B cell (primary cell): ENCODE results near the gene PEX14. TPM values are rescaled to one million over a fixed set of nuclear protein-coding genes. Genes with fewer than 3 reads are reported as not detected.

ENCODE experiments used
- ATAC-seq: fragments of 200-7000 bp; cut with Tn5 transposase; one replicate; pipeline ENCODE4 v1.10.0; 2021; ENCODE audit warnings: low read depth, mild to moderate bottlenecking, moderate number of reproducible peaks, moderate library complexity
- CTCF ChIA-PET: fragments of 350-600 bp; sonication (Branson Sonifier 250); formaldehyde crosslinking; loops from one replicate; lab custom pipeline; 2021; ENCODE audit warnings: antibody characterized with exemption, inconsistent platforms; lab: Charles Lee
- POLR2A ChIA-PET: fragments of 350-600 bp; sonication (Branson Sonifier 250); formaldehyde crosslinking; loops from one replicate; lab custom pipeline; 2021; ENCODE audit warnings: antibody characterized with exemption; lab: Charles Lee
- DNase-seq: peaks from one replicate; pipeline ENCODE4 v3.0.0; 2013
- H2AFZ ChIP-seq: 2 replicates; pipeline ENCODE4 v1.6.1; 2012; ENCODE audit warnings: mild to moderate bottlenecking, low read depth, low read length; ENCODE audit not compliant: insufficient read depth, poor library complexity, severe bottlenecking
- H3K27ac ChIP-seq, 2 donors: 1 replicate in 1 of 2; 2 replicates in 1 of 2; pipeline ENCODE4 v1.5.1; 2012 to 2013; ENCODE audit warnings: low read length in 2 of 2, mild to moderate bottlenecking in 2 of 2, moderate library complexity in 1 of 2
- H3K27me3 ChIP-seq, 4 experiments: fragments of 200-600 bp in 1 of 4; sonication (generic) in 1 of 4; replicated peaks in 1 of 4; 1 replicate in 2 of 4; 2 replicates in 2 of 4; pipeline versions ENCODE4 v1.6.1 to v1.7.0; 2013 to 2016; ENCODE audit warnings: low read length in 3 of 4, mild to moderate bottlenecking in 2 of 4, mixed read lengths in 1 of 4, moderate library complexity in 1 of 4; ENCODE audit not compliant: insufficient read depth in 4 of 4, control insufficient read depth in 3 of 4; ENCODE audit errors: control extremely low read depth in 1 of 4
- H3K36me3 ChIP-seq, 2 experiments: replicated peaks in 1 of 2; 1 replicate in 1 of 2; 2 replicates in 1 of 2; pipeline versions ENCODE4 v1.6.1 to v1.7.1; 2013; ENCODE audit warnings: low read length in 1 of 2; ENCODE audit not compliant: insufficient read depth in 2 of 2, control insufficient read depth in 1 of 2; ENCODE audit errors: control extremely low read depth in 1 of 2, extremely low read depth in 1 of 2
- H3K4me1 ChIP-seq, 2 donors: fragments of 200-600 bp in 1 of 2; sonication (generic) in 1 of 2; 1 replicate in 1 of 2; 2 replicates in 1 of 2; pipeline versions ENCODE4 v1.5.1 to v1.6.1; 2013 to 2017; ENCODE audit warnings: low read length in 2 of 2; ENCODE audit not compliant: control insufficient read depth in 2 of 2, insufficient read depth in 2 of 2
- H3K4me2 ChIP-seq: replicated peaks from 2 replicates; pipeline ENCODE3; 2012; ENCODE audit warnings: mild to moderate bottlenecking, low read depth, low read length; ENCODE audit not compliant: poor library complexity, severe bottlenecking
- H3K4me3 ChIP-seq, 5 experiments: fragments of 200-600 bp in 1 of 5; sonication (generic) in 1 of 5; 1 replicate in 3 of 5; 2 replicates in 2 of 5; pipeline versions ENCODE4 v1.5.1 to v1.7.0; 2011 to 2016; ENCODE audit warnings: low read length in 4 of 5, mild to moderate bottlenecking in 4 of 5, low read depth in 2 of 5, control low read depth in 1 of 5, moderate library complexity in 1 of 5; ENCODE audit not compliant: insufficient read depth in 1 of 5; ENCODE audit errors: control extremely low read depth in 1 of 5, extremely low read depth in 1 of 5
- H3K79me2 ChIP-seq: fragments of 200-600 bp; sonication (generic); one replicate; pipeline ENCODE4 v1.6.0; 2016; ENCODE audit warnings: low read length; ENCODE audit not compliant: control insufficient read depth, insufficient read depth
- H3K9ac ChIP-seq: fragments of 200-600 bp; sonication (generic); 2 replicates; pipeline ENCODE4 v1.6.1; 2017; ENCODE audit warnings: mild to moderate bottlenecking, low read length, moderate library complexity
- H3K9me3 ChIP-seq, 3 donors: one replicate each; pipeline versions ENCODE4 v1.6.1 to v1.7.1; 2013; ENCODE audit warnings: low read length in 2 of 3; ENCODE audit not compliant: control insufficient read depth in 2 of 3, insufficient read depth in 1 of 3; ENCODE audit errors: control extremely low read depth in 1 of 3
- H4K20me1 ChIP-seq: 2 replicates; pipeline ENCODE4 v1.6.0; 2012; ENCODE audit warnings: mild to moderate bottlenecking, low read length; ENCODE audit not compliant: insufficient read depth, control insufficient read depth, poor library complexity, severe bottlenecking
- H3K27ac Mint-ChIP-seq: one replicate; pipeline ENCODE4 v1.8.0; 2021; ENCODE audit warnings: mixed read lengths
- H3K27me3 Mint-ChIP-seq: one replicate; pipeline ENCODE4 v1.8.0; 2021; ENCODE audit warnings: mixed read lengths
- H3K4me1 Mint-ChIP-seq: one replicate; pipeline ENCODE4 v1.8.0; 2021; ENCODE audit warnings: mixed read lengths
- H3K4me3 Mint-ChIP-seq: one replicate; pipeline ENCODE4 v1.8.0; 2021; ENCODE audit warnings: mixed read lengths
- H3K9me3 Mint-ChIP-seq: one replicate; pipeline ENCODE4 v1.8.0; 2022; ENCODE audit warnings: mixed read lengths; ENCODE audit not compliant: insufficient read depth
- CTCF ChIP-seq: fragments of 200-600 bp; IDR thresholded peaks from one replicate; pipeline ENCODE4 v1.8.0; 2022; ENCODE audit warnings: antibody characterized with exemption, mild to moderate bottlenecking
- EZH2 ChIP-seq: IDR thresholded peaks from 2 replicates; pipeline ENCODE4 v1.6.1; 2012; ENCODE audit warnings: borderline replicate concordance, low read depth, mild to moderate bottlenecking, moderate library complexity, low read length; ENCODE audit not compliant: insufficient read depth, poor library complexity, severe bottlenecking
- WGBS: methylation state at CpG from one replicate; pipeline ENCODE4 v1.1.5; 2013; ENCODE audit warnings: missing lambda C conversion rate; ENCODE audit not compliant: insufficient coverage; 5-methylcytosine and 5-hydroxymethylcytosine counted together
- intact Hi-C: fragments of 100-400 bp; cut with micrococcal nuclease; formaldehyde crosslinking; loops from one replicate; pipeline ENCODE4 v1.10.0; 2022
- polyA plus RNA-seq: library from polyadenylated mRNA; depleted of rRNA; stranded (reverse); fragments of >200 nt; gene quantifications from 2 replicates; pipeline ENCODE4 v1.2.3, GENCODE V29; 2012
- total RNA-seq, 2 donors: library from RNA; stranded (reverse); fragments of 120-200 nt in 1 of 2; gene quantifications; 1 replicate in 1 of 2; 2 replicates in 1 of 2; pipeline versions ENCODE4 v1.2.3 to v1.2.4, GENCODE V29; 2013 to 2022

PEX14 gene
- total and polyA plus RNA-seq, 2 donors (not counting 1 experiment from before 2014, with no cell fraction given), result 14.1 to 19.3 TPM

GRCh38 chr1:10530756-10531495 is 56.2 kb downstream of the PEX14 start:
- DNase-seq, result no peak

More at GRCh38 chr1:10530756-10531495, 56.2 kb downstream of the PEX14 start:
- POLR2A ChIA-PET, result no interaction called here
- peaks cover 44% of the 10 kb centered on the region for H3K79me2 ChIP-seq
- ATAC-seq, result no peak
- Mint-ChIP-seq H3K4me3 (no peak overlapping the region), H3K27me3 (no peaks in the 10 kb centered on the region), H3K27ac (no peak overlapping the region), H3K9me3 (no peaks in the 10 kb centered on the region), H3K4me1 (peaks cover 8% of the 10 kb centered on the region)
- CTCF ChIA-PET, result interaction anchor here (1.1 to 1.6 kb wide), 3 partner anchors 24 to 359 kb away, joined by 3 read pairs; no protein-coding TSS in a partner anchor
- intact Hi-C loops, result no loop called here
- 74% methylated on average over 14 of the region's 17 CpGs for WGBS
- H3K27ac ChIP-seq, result no peak overlapping the region
- H3K9me3 ChIP-seq, result no peaks in the 10 kb centered on the region
- TF ChIP-seq EZH2 (no peak), CTCF (no peak)
- H3K27me3 ChIP-seq, result no peaks in the 10 kb centered on the region
- peaks cover 0 to under 1% of the 10 kb centered on the region in 2 experiments for H3K36me3 ChIP-seq
- H4K20me1 ChIP-seq, result peaks cover 39% of the 10 kb centered on the region
- H3K4me2 ChIP-seq, result no peak overlapping the region
- no peaks in the 10 kb centered on the region for H3K4me1 ChIP-seq
- no peak overlapping the region for H3K4me3 ChIP-seq
- H3K9ac ChIP-seq, result no peak overlapping the region
- no peak overlapping the region for H2AFZ ChIP-seq
